WERI-Rb-1 (cell line): ENCODE results near the gene SMAD2.

Experiments used
- DNase-seq: peaks from one replicate; pipeline ENCODE4 v3.0.0-alpha.2; 2020
- H3K27ac ChIP-seq: fragments of 250-450 bp; sonication (Bioruptor Pico); 2 replicates; pipeline ENCODE4 v1.5.1; 2020; ENCODE audit warnings: mild to moderate bottlenecking, moderate library complexity
- H3K27me3 ChIP-seq: fragments of 250-450 bp; sonication (Bioruptor Pico); 2 replicates; pipeline ENCODE4 v1.5.1; 2021; ENCODE audit warnings: mild to moderate bottlenecking, low read depth, moderate library complexity; ENCODE audit not compliant: insufficient read depth, severe bottlenecking
- H3K36me3 ChIP-seq: fragments of 250-450 bp; sonication (Bioruptor Pico); 2 replicates; pipeline ENCODE4 v1.5.1; 2020; ENCODE audit warnings: mild to moderate bottlenecking, moderate library complexity
- H3K4me3 ChIP-seq: 2 replicates; pipeline ENCODE4 v1.5.1; 2011; ENCODE audit warnings: low read depth, mild to moderate bottlenecking, control low read depth, low read length
- H3K9me3 ChIP-seq: fragments of 250-450 bp; sonication (Bioruptor Pico); 2 replicates; pipeline ENCODE4 v1.5.1; 2021; ENCODE audit warnings: mild to moderate bottlenecking, moderate library complexity; ENCODE audit not compliant: severe bottlenecking
- TF ChIP-seq, protein P1 (sequence below): IDR thresholded peaks from 2 replicates; pipeline ENCODE4 v1.5.1; 2011; ENCODE audit warnings: low read depth, mild to moderate bottlenecking, control low read depth, inconsistent platforms, low read length

Gene SMAD2

DNA sequence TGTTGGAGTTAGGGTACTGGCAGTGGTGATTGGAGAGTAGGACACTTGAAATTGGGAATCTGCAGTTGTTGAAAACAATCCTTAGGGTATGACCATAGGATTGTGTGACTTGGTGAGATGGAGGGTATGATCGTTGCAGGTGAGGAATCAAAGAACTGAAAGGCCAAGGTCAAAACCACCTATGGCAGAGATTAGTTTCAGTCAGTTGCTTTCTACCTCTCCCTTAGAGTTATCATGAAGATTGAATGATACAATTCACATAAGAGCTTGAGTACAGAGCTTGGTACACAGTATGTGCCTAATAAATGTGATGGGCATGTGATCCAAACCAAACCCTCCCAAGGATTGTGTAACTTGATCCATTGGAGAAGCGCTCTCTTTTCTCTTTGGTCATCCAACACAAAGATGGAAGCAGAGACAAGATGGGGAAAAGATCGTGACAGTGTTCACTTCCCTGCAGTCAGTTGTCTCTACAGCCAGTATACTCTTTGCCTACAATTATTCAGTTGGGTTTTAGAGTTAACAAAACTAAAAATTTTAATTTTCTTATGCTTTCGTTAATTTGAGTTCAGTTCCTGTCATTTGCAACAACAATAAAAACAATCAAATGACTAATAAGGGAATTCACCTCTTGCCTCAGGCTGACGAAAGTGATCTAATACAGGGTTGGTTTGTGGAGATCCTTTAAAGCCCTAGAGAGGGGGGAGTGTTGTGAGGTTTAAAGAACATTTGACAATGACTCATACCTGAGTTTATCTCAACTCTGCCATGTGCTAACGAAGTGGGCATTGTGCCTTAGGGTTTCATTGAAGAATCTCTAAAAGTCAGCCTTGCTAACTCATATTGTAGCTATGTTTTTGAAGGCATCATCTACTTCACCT lies 14.8 kb upstream of the SMAD2 start:
- no peak for DNase-seq
- no peak overlapping the region for H3K27ac ChIP-seq
- no peaks in the 10 kb centered on the region for H3K27me3 ChIP-seq
- no peaks in the 10 kb centered on the region for H3K36me3 ChIP-seq
- H3K4me3 ChIP-seq = no peak overlapping the region
- TF ChIP-seq, protein P1, sequence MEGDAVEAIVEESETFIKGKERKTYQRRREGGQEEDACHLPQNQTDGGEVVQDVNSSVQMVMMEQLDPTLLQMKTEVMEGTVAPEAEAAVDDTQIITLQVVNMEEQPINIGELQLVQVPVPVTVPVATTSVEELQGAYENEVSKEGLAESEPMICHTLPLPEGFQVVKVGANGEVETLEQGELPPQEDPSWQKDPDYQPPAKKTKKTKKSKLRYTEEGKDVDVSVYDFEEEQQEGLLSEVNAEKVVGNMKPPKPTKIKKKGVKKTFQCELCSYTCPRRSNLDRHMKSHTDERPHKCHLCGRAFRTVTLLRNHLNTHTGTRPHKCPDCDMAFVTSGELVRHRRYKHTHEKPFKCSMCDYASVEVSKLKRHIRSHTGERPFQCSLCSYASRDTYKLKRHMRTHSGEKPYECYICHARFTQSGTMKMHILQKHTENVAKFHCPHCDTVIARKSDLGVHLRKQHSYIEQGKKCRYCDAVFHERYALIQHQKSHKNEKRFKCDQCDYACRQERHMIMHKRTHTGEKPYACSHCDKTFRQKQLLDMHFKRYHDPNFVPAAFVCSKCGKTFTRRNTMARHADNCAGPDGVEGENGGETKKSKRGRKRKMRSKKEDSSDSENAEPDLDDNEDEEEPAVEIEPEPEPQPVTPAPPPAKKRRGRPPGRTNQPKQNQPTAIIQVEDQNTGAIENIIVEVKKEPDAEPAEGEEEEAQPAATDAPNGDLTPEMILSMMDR = no peak
- peaks cover 11% of the 10 kb centered on the region for H3K9me3 ChIP-seq

GRCh38 chr18:47936952-47937351 lies 6.5 kb upstream of the SMAD2 start:
- Histone ChIP-seq H3K4me3 (no peak overlapping the region), H3K36me3 (no peaks in the 10 kb centered on the region), H3K9me3 (peaks cover 3% of the 10 kb centered on the region), H3K27ac (no peak overlapping the region), H3K27me3 (no peaks in the 10 kb centered on the region)
- TF ChIP-seq, protein P1 = no peak
- DNase-seq = no peak

GRCh38 chr18:47935321-47936055 lies 5.0 kb upstream of the SMAD2 start:
- Histone ChIP-seq H3K4me3 (no peak overlapping the region), H3K36me3 (no peaks in the 10 kb centered on the region), H3K9me3 (no peaks in the 10 kb centered on the region), H3K27ac (no peak overlapping the region), H3K27me3 (no peaks in the 10 kb centered on the region)
- DNase-seq = no peak
- TF ChIP-seq, protein P1 = no peak

GRCh38 chr18:47932603-47933002 lies 2.1 kb upstream of the SMAD2 start:
- H3K27me3 ChIP-seq = no peaks in the 10 kb centered on the region
- DNase-seq = peak; percentile 79
- H3K36me3 ChIP-seq = no peaks in the 10 kb centered on the region
- no peak overlapping the region for H3K27ac ChIP-seq
- no peak overlapping the region for H3K4me3 ChIP-seq
- no peaks in the 10 kb centered on the region for H3K9me3 ChIP-seq
- TF ChIP-seq, protein P1 = peak; percentile 72

GRCh38 chr18:47932190-47932589 lies 1.7 kb upstream of the SMAD2 start:
- DNase-seq = no peak
- Histone ChIP-seq H3K27ac (peak overlapping the region; percentile 94; the same call in 1 of the 2 replicates), H3K27me3 (no peaks in the 10 kb centered on the region), H3K4me3 (peak overlapping the region; percentile 76; the same call in 1 of the 2 replicates), H3K36me3 (no peaks in the 10 kb centered on the region), H3K9me3 (no peaks in the 10 kb centered on the region)
- TF ChIP-seq, protein P1 = no peak
